ENCODE measurements around the gene MAGED2.
"Not testable (repeated sequence)": the region's sequence is repeated elsewhere in the genome, so short reads cannot be mapped to it uniquely, and the experiment has no call there.

Gene MAGED2

GRCh38 chrX:54819201-54819600 is 11.7 kb downstream of the MAGED2 start:
- no peak for DNase-seq (ENCODE audit: low spot score)

GRCh38 chrX:54820737-54821136 is 13.2 kb downstream of the MAGED2 start:
- DNase-seq (ENCODE audit: low spot score), result no peak

GRCh38 chrX:54821310-54821709 is 13.8 kb downstream of the MAGED2 start:
- DNase-seq (ENCODE audit: low spot score), result no peak

- DNase-seq (ENCODE audit: low spot score), result no peak
Observed at GRCh38 chrX:54824195-54824594, 16.6 kb downstream of the MAGED2 start.

- no peak for DNase-seq (ENCODE audit: low spot score)
Observed at GRCh38 chrX:54824722-54825121, 17.2 kb downstream of the MAGED2 start.

- no peak for DNase-seq (ENCODE audit: low spot score)
Observed at GRCh38 chrX:54825716-54826438, 18.3 kb downstream of the MAGED2 start.

GRCh38 chrX:54826598-54826997 is 19.1 kb downstream of the MAGED2 start:
- DNase-seq (ENCODE audit: low spot score), result no peak

- DNase-seq (ENCODE audit: low spot score), result no peak
Observed at GRCh38 chrX:54838583-54838982, 31.0 kb downstream of the MAGED2 start.

GRCh38 chrX:54841184-54841874 is 33.8 kb downstream of the MAGED2 start:
- DNase-seq (ENCODE audit: low spot score), result not testable (repeated sequence)

- DNase-seq (ENCODE audit: low spot score), result no peak
Observed at GRCh38 chrX:54842607-54843006, 35.1 kb downstream of the MAGED2 start.

GRCh38 chrX:54843050-54843449 is 35.5 kb downstream of the MAGED2 start:
- no peak for DNase-seq (ENCODE audit: low spot score)

GRCh38 chrX:54847700-54848099 is 40.2 kb downstream of the MAGED2 start:
- not testable (repeated sequence) for DNase-seq (ENCODE audit: low spot score)

- DNase-seq (ENCODE audit: low spot score), result no peak
Observed at GRCh38 chrX:54865208-54865607, 57.7 kb downstream of the MAGED2 start.

Measured in LoVo (cell line).